Esophagus muscularis mucosa (tissue), 4 donors: ENCODE measurements around the gene SOX11. TPM values are rescaled to one million over a fixed set of nuclear protein-coding genes. Genes with fewer than 3 reads are reported as not detected.
"Not testable (repeated sequence)": the region's sequence is repeated elsewhere in the genome, so short reads cannot be mapped to it uniquely, and the experiment has no call there.

ENCODE experiments used
- DNase-seq: peaks from one replicate; pipeline ENCODE4 v3.0.0-alpha.2; 2017; ENCODE audit errors: extremely low spot score
- H3K27ac ChIP-seq, 4 donors: fragments of 200-600 bp; sonication (generic); replicated peaks in 1 of 4; 1 replicate in 3 of 4; 2 replicates in 1 of 4; pipeline ENCODE4 v1.5.1; 2016 to 2019; ENCODE audit warnings: mild to moderate bottlenecking in 1 of 4
- H3K27me3 ChIP-seq, 4 donors: fragments of 200-600 bp; sonication (generic); one replicate each; pipeline versions ENCODE4 v1.5.1 to v1.6.0; 2016 to 2019
- H3K36me3 ChIP-seq, 4 donors: fragments of 200-600 bp; sonication (generic); one replicate each; pipeline ENCODE4 v1.5.1; 2016 to 2019
- H3K4me1 ChIP-seq, 4 donors: fragments of 200-600 bp; sonication (generic); one replicate each; pipeline ENCODE4 v1.5.1; 2016 to 2019
- H3K4me3 ChIP-seq, 4 donors: fragments of 200-600 bp; sonication (generic); 1 replicate in 2 of 4; 2 replicates in 2 of 4; pipeline ENCODE4 v1.5.1; 2016 to 2019; ENCODE audit warnings: mild to moderate bottlenecking in 4 of 4, moderate library complexity in 1 of 4
- H3K9me3 ChIP-seq, 4 donors: fragments of 200-600 bp; sonication (generic); 1 replicate in 3 of 4; 2 replicates in 1 of 4; pipeline ENCODE4 v1.5.1; 2016 to 2019
- EP300 ChIP-seq: sonication (generic); formaldehyde crosslinking; IDR thresholded peaks from one replicate; pipeline ENCODE4 v1.6.1; 2017; ENCODE audit warnings: antibody characterized with exemption
- POLR2A ChIP-seq: fragments of 450-650 bp; IDR thresholded peaks from one replicate; pipeline ENCODE4 v1.6.1; 2017; ENCODE audit warnings: antibody characterized with exemption, moderate library complexity, mild to moderate bottlenecking, low read depth
- POLR2AphosphoS5 ChIP-seq, 2 donors: sonication (generic); formaldehyde crosslinking; IDR thresholded peaks; one replicate each; pipeline ENCODE4 v1.6.1; 2017; ENCODE audit warnings: antibody characterized with exemption in 2 of 2
- WGBS: methylation state at CpG from one replicate; pipeline ENCODE4 v1.1.5; 2018; 5-methylcytosine and 5-hydroxymethylcytosine counted together
- intact Hi-C: fragments of 100-400 bp; cut with DNase I; formaldehyde crosslinking; loops from one replicate; pipeline ENCODE4 v1.15.1; 2023
- total RNA-seq, 4 donors: library from RNA; depleted of rRNA; stranded (reverse); fragments of >200 nt; gene quantifications; one replicate each; pipeline versions ENCODE4 v1.1.0 to v1.2.1, GENCODE V29; 2016
- TF ChIP-seq, protein P1 (sequence below), 3 experiments: fragments of 200-600 bp in 2 of 3; fragments of 450-650 bp in 1 of 3; sonication (generic) in 2 of 3; IDR thresholded peaks; one replicate each; pipeline ENCODE4 v1.5.1; 2017 to 2019; ENCODE audit warnings: antibody characterized with exemption in 3 of 3, mild to moderate bottlenecking in 2 of 3, moderate library complexity in 1 of 3

The SOX11 gene
- under 1 TPM; 0.29 to 0.97 (median 0.46) TPM for total RNA-seq

DNA sequence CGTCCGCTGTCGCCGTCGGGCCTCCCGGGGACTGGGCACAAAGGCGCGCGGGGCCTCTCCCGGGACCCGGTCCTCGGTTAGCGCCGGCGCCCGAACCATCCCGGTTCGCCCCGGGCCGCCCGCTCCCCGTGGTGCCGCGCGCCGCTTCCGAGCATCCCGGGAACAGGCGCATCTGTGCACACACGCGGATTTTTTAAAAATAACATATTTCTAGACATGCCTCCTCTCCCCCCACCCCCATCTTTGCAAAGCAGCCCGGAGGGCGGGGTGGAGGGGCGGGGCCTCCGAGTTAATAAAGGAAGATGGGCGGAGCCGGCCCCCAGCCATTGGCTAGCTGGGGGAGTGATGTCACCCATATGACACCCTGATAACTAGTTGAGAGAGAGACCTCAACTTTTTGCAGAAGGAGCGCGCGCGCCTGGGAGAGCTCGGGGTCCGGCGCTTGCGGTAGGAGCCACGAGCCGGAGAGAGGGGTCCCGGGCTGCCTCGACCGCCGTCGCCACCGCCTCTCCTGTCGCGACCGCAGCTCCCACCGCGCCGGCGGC is at the start of gene SOX11:
Gene SOX11, plus strand, starts transcription at position 400 of the 545 bp plus-strand sequence. CDS start 338 bp downstream, outside the sequence.
- H3K4me3 ChIP-seq, result peak within 1 kb of the TSS; percentile 43 to 53 (median 44)
- H3K9me3 ChIP-seq, result no peaks in the 10 kb centered on the region
- no peaks in the 10 kb centered on the region for H3K36me3 ChIP-seq
- intact Hi-C loops, result no loop called here
- WGBS, result 1% methylated on average over 32 of the region's 60 CpGs
- H3K4me1 ChIP-seq, result peaks cover 32 to 53% (median 51%) of the 10 kb centered on the region in 4 donors
- TF ChIP-seq POLR2A (no peak), POLR2AphosphoS5 (IDR thresholded peaks at IDR 0.05) (peak; percentile 10 to 62), EP300 (no peak)
- TF ChIP-seq, protein P1, sequence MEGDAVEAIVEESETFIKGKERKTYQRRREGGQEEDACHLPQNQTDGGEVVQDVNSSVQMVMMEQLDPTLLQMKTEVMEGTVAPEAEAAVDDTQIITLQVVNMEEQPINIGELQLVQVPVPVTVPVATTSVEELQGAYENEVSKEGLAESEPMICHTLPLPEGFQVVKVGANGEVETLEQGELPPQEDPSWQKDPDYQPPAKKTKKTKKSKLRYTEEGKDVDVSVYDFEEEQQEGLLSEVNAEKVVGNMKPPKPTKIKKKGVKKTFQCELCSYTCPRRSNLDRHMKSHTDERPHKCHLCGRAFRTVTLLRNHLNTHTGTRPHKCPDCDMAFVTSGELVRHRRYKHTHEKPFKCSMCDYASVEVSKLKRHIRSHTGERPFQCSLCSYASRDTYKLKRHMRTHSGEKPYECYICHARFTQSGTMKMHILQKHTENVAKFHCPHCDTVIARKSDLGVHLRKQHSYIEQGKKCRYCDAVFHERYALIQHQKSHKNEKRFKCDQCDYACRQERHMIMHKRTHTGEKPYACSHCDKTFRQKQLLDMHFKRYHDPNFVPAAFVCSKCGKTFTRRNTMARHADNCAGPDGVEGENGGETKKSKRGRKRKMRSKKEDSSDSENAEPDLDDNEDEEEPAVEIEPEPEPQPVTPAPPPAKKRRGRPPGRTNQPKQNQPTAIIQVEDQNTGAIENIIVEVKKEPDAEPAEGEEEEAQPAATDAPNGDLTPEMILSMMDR (IDR thresholded peaks at IDR 0.05), result no peak
- DNase-seq, result peak; percentile 78
- H3K27me3 ChIP-seq, result peaks cover 0 to 95% (median 50%) of the 10 kb centered on the region in 4 donors
- H3K27ac ChIP-seq, result peak within 1 kb of the TSS in 2 of 4 donors; percentile 12 to 15

DNA sequence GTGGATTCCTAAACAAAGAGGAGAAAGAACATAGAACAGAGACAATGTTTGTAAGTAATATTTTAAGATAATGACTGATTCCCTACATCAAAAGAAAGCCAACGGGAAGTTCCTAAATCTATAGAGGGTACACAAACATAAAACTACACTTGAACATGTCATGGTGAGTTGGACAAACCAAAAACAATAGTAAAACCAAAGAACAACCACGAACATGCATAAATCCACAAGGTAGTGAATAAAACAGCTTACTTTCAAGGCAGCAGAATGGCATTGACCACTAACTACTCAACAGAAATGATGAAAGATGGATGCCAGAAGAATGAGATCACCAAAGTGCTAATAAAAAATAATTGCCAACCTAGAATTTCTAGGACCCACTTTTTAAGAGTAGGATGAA is 39.5 kb upstream of the SOX11 start:
- intact Hi-C loops, DNase-seq, H3K4me1 ChIP-seq, H3K9me3 ChIP-seq, H3K4me3 ChIP-seq, H3K27me3 ChIP-seq, H3K36me3 ChIP-seq, H3K27ac ChIP-seq: not testable (repeated sequence)
- WGBS, result 67% methylated on average over 2 of the region's 2 CpGs

DNA sequence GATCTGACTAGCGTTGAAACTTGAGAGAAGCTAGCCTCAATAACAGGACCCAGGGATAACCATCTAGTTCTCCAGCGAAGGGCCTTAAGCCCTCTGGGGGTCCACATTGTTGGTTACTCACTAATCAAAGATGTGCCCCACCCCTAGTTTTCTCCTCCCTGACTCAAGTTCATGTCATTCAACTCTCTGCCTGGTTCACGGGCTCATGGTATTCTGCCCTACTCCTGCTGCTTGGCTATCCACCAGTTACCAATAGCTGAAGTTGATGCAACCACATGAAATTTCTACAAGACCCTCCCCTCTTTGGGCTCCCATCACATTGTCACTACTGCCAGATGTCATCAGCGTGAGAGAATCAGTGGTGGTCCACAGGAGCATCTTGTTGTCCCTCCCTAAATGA is 38.4 kb upstream of the SOX11 start:
- DNase-seq, intact Hi-C loops, H3K27me3 ChIP-seq, H3K36me3 ChIP-seq, H3K9me3 ChIP-seq, H3K4me1 ChIP-seq, H3K4me3 ChIP-seq, H3K27ac ChIP-seq: not testable (repeated sequence)
- WGBS, result 88% methylated on average over 4 of the region's 4 CpGs

DNA sequence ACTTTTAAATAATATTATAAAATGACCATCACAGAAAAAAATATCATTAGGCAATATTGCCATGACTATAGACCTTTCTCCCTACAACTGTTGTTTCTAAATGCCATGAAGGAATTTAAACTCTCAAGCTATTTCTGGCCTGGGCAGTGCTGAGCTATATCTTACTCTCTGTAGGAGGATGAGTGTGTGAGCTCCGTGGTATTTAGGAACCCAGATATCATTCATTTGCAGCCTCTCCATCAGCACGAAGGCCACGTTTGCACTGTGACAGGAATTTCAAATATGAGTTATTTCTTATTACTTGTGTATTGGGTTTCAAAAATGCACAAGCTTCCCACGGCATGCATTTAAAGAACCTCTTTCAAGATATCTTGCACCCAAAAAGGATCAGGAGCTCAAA is 35.0 kb upstream of the SOX11 start:
- intact Hi-C loops, result no loop called here
- WGBS, result 71% methylated on average over 4 of the region's 4 CpGs
- no peak overlapping the region for H3K4me3 ChIP-seq
- no peaks in the 10 kb centered on the region for H3K4me1 ChIP-seq
- no peaks in the 10 kb centered on the region for H3K27me3 ChIP-seq
- no peaks in the 10 kb centered on the region for H3K36me3 ChIP-seq
- H3K27ac ChIP-seq, result no peak overlapping the region
- no peak for DNase-seq
- TF ChIP-seq POLR2AphosphoS5 (IDR thresholded peaks at IDR 0.05), result no peak
- no peak for TF ChIP-seq EP300
- no peak for TF ChIP-seq POLR2A
- TF ChIP-seq, protein P1 (IDR thresholded peaks at IDR 0.05), result no peak
- peaks cover 0 to 5% (median 0%) of the 10 kb centered on the region in 4 donors for H3K9me3 ChIP-seq

DNA sequence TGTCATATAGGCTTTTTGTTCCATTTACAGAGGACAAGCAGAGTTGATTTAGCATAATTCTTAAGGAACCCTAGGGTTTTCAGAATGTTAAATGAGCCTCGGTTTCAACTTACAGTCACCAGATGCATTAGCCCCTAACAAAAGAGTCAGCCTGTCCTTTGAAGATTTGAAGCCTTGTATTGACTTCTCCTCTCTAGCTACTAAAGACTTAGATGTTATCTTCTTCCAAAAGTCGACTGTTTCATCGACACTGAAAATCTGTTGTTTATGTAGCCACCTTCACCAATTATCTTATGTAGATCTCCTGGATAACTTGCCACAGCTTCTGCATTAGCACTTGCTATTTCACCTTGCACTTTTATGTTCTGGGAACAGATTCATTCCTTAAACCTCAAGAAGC is 31.6 kb upstream of the SOX11 start:
- WGBS, result 79% methylated on average over 3 of the region's 3 CpGs
- Histone ChIP-seq H3K27me3 (no peaks in the 10 kb centered on the region), H3K4me3 (no peak overlapping the region), H3K9me3 (peaks cover 0 to 5% (median 0%) of the 10 kb centered on the region in 4 donors), H3K36me3 (no peaks in the 10 kb centered on the region), H3K4me1 (no peaks in the 10 kb centered on the region), H3K27ac (no peak overlapping the region)
- TF ChIP-seq EP300 (no peak), POLR2AphosphoS5 (IDR thresholded peaks at IDR 0.05) (no peak)
- TF ChIP-seq, protein P1 (IDR thresholded peaks at IDR 0.05), result no peak
- no peak for DNase-seq
- intact Hi-C loops, result no loop called here

DNA sequence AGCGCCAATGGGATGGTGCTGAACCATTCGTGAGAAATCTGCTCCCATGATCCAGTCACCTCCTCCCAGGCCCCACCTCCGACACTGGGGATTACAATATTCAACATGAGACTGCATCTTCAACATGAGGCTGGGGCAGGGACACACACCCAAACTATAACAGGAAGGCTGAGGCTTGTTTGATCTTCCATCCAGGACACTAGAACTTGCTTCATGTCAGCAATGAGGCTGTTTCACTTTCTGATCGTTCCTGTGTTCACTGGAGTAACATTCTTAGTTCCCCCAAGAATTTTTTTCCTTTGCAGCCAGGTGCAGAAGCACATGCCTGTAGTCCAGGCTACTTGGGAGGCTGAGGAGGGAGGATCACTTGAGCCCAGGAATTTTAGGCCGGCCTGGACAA is 30.8 kb upstream of the SOX11 start:
- H3K27me3 ChIP-seq, result no peaks in the 10 kb centered on the region
- H3K36me3 ChIP-seq, result no peaks in the 10 kb centered on the region
- H3K9me3 ChIP-seq, result peaks cover 0 to 5% (median 0%) of the 10 kb centered on the region in 4 donors
- TF ChIP-seq EP300, result no peak
- TF ChIP-seq POLR2A, result no peak
- DNase-seq, result no peak
- H3K4me1 ChIP-seq, result no peaks in the 10 kb centered on the region
- 78% methylated on average over 5 of the region's 5 CpGs for WGBS
- no peak overlapping the region for H3K27ac ChIP-seq
- intact Hi-C loops, result no loop called here
- H3K4me3 ChIP-seq, result no peak overlapping the region
